Activated CD4-positive, CD25-positive, alpha-beta regulatory T cell (primary cell): ENCODE results near the gene OPCML.

Experiments used
- DNase-seq, 4 experiments: peaks; one replicate each; lab custom pipeline; 2025; lab: John Stamatoyannopoulos, UW

Gene OPCML

GRCh38 chr11:132655187-132655855 is 877.0 kb downstream of the OPCML start:
- DNase-seq = no peak

DNA sequence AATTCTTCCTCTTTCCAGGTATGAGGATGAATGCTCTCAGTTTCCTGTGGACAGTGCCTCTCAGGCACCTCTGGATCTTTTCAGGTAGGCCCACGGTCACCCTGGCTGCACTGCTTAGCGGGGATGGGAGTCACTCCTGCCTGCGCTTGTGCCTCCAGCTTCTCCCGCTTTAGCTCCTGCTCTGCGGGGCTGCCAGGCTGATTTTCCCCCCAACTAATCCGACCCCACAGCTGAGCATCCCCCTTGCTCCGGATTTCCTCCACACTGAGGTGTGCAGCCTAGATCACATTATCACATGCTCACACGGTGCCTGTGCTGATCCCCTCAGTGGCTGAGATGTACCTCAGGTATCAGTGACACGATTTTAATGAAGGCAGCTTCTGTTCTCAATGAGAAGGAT is 879.1 kb downstream of the OPCML start:
- no peak for DNase-seq

GRCh38 chr11:132650969-132651720 is 881.2 kb downstream of the OPCML start:
- DNase-seq = no peak

DNA sequence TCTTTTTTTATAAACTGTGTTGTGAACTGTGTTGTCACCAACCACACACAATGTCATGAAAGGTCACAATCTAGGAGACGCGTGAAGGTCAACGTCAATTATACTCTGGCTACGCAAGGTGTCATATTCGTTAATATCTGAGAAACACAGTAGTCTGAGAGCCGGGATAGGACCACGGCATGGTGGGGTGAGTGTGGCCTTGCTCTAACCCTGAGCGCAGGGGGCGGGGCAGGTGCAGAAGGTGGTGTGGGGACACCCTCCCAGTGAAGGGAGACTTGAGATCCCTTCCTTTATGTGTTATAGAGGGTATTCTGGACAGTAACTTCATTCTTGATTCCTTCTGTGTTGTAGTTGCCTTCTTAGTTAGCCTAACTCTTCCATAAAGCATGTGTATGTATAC is 883.0 kb downstream of the OPCML start:
- DNase-seq = no peak

DNA sequence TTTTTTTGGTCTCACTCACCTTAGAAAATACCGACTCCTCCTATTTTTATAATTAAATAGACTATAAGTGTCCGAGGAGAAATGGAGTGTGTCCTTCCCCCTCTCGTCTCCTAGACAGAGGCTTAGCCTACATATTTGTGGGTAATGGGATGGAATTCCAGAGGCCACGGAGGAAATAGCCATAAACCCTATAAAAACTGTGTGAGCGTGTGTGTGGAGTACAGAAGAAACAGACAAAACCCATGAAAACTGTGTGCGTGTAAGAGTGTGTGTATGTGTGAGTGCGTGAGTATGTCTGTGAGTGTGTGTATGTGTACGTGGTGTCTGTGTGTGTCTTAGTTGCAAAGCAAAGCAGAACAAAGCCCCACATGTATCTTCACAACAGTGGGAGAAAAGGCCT is 883.5 kb downstream of the OPCML start:
- no peak for DNase-seq

GRCh38 chr11:132646890-132647289 is 885.4 kb downstream of the OPCML start:
- no peak for DNase-seq

DNA sequence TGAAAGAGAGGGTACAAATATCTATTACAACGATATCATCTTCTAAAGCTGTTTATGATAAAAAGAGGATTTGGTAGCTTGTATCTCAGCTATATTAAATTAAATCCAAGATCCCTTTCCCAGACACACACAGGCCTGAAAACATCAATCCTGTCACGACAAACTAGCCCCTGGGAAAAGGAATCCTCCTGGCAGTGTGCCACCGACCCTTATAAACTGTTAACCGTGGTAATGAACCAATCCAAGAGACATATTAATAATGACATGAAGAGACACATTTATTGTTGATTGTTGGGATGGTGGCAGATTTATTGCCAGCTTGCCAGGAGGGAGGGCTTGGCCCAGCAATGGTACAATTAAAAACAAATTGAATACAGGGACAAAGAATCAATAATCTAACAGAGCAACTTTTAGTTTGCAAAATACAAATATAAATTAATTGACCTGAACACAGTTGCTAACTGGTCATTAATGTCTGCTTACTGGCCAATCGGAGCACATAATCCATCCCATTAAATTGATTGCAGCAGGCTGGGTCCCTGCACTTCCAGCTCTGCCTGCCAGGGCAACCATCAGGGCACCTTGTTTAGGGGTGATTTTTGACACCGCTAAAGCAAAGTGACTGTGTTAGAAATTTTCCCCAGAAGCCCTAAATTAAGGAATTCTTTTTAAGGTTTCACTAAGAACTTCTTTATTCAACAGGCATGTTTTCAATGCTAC is 887.6 kb downstream of the OPCML start:
- DNase-seq = no peak

DNA sequence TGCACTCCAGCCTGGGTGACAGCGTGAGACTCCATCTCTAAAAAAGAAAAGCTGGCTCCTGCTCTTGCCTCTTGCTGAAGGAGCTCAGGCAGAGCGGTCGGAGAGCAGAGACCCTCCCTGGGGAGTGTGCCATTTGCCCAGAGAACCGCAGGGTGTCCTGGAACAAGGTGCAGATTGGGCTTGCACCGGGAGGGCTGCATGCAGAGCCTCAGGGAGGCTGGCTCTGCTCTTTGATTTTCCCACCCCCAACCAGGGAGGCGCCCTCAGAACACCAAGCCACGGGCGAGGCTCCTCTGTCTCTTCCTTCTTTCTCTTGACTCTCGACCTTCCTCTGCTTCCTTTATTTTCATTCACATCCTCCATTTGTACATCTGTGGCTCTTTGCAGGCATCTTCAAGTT is 889.1 kb downstream of the OPCML start:
- no peak for DNase-seq

DNA sequence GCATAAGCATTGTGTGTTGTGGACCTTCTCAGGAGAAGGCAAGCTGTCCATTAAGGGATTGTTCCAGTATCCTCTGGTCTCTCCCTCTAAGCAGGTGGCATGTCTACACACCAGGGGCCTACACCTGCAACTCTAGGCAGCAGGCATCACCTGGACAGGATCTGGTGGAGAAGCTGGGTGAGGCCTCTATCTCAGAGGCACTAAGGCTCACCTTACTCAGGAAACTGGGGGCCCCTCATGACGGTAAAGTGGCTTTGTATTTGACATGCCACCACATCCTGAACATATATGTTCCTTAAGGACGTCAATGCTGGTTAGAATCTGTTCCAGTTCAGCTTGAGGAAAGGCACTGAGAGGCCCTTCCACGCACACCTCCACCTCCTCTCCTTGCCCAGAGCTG is 891.3 kb downstream of the OPCML start:
- no peak for DNase-seq

DNA sequence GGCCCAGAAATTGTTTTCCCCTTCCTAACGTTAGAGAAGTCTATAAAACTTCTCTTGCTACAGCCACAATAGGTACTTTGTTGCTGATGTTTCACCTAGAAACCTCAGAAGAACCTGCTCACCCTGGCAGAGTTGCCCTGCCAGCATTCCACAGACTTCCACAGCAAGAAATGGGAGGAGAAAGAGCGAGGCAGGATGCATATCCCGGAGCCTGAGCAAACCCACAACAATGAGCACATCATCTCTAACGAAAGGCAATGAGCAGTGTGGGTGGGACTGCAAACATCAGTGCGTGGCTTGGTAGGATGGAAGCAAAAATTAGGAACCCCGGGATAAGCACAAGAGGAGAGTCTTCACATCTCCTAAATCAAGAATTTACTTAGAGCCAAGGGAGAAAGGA is 892.3 kb downstream of the OPCML start:
- no peak for DNase-seq

DNA sequence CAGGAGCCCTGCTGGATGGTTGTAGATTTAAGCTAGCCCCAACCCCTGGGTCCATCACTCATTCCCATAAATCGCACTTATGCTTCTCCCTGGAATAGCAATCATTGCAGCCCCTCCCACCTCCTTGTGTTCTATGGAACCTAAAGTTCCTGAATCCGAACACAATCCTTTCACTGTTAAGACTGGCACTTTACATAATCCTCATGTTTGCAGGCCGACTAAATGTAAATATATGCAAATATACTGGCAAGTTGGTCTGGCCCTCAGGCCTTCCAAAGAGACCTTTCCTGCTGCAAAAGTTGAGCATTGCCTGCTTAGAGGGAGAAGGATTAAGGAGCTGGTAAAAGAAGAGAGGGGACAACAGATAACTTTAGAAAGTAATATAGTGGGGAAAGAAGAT is 892.9 kb downstream of the OPCML start:
- DNase-seq = no peak

DNA sequence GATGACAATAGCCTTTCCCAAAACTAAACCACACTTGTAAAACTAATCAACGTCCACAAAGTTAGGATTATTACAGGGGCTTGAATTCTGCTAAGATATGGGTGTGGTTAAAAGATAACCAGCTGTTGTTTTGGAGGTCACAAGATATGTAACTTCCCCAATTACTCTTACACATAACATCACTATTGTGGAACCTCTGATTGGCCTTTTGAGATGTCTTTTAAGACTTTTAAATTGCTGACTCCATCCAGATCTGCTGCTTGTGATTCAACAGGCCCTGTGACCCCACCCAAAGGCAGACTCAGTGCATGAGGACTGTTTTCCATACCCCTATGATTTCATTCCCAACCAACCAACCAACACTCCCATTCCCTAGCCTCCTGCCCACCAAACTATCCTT is 893.9 kb downstream of the OPCML start:
- DNase-seq = no peak

DNA sequence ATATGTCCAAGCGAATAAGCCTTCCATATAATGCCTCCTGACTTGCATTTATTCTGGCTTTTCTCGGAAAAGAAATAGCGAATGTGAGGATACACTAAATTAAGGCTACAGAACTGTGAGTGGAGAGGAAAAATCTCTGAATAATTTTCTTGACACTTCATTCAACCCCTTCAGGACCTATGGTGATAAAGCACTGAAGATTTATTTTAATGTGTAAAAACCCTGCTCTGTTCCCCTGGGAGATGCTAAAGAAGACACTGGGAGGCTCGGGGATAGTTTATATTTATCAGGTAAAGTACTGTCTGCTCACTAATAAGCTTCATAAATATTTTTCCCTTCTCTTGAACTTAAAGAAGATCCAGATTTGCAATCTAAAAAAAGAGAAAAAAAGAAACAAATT is 895.8 kb downstream of the OPCML start:
- DNase-seq = no peak

- DNase-seq = no peak
These were observed 899.6 kb downstream of the OPCML start for GRCh38 chr11:132632641-132633124.

GRCh38 chr11:132631989-132632388 is 900.3 kb downstream of the OPCML start:
- no peak for DNase-seq

DNA sequence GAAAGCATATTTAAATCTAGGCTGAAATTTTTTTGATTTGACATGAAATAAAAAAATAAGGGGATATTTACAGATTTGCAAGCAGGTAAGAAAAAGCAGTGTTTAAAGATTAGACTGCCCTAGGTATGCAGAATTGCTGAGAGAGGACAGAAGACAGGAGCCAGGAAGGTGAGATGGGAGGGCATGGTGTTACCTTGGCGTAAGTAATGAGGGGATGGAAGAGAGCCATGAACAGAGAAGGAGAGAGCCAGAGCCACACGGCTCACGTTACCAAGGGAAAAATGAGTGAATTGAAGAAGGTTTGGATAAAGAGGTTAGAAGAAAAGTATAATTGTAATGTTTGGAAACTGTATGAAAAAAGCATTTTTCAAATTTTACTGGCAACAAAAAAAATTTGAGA is 904.3 kb downstream of the OPCML start:
- DNase-seq = no peak

GRCh38 chr11:132626446-132626845 is 905.9 kb downstream of the OPCML start:
- no peak for DNase-seq

DNA sequence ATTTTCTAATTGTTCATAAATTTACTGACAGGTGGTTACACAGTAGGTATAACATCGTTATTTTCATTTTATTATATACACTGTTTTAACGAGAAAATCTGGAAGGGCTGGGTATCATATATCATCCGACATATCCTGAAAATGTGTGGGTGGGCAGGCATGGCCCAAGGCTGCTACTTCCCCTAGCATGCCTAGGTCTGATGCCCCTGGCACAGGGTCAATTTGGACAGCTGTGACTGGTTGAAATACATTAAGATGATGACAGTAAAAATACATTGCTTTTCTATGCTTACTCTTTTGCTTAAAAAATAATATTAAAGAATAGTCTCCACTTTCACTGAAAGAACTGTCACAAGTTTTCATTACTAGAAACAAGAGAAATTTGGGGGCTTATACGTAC is 908.8 kb downstream of the OPCML start:
- no peak for DNase-seq

DNA sequence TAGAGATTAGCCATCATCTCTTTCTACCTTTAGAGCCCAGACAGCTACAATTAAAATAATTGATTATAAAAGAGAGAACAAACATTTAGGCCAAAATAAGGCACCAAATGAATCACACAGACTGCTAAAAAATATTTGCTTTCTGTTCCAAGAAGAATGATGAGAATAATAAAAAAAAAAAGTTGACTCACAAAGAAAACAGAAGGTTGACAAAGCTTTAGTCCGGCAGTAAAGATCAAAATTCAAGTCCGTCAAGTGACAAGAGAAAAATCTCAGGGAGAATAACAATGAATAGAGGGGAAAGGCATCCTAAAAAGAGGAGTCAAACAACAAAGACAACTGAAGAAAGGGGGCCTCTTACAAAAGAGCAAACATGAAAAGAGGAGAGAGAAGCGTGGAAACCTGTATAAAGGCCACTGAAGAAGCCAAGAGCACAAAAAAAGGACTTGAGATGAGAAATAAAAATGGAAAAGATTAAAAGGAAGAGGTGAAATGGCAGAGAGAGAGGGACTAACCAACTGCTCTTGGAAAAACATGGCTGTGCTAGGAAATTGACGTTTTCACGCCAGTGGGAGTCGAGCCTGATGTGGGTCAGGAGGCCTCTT is 910.2 kb downstream of the OPCML start:
- DNase-seq = no peak

- no peak for DNase-seq
These were observed 911.9 kb downstream of the OPCML start for GRCh38 chr11:132620423-132620822.

DNA sequence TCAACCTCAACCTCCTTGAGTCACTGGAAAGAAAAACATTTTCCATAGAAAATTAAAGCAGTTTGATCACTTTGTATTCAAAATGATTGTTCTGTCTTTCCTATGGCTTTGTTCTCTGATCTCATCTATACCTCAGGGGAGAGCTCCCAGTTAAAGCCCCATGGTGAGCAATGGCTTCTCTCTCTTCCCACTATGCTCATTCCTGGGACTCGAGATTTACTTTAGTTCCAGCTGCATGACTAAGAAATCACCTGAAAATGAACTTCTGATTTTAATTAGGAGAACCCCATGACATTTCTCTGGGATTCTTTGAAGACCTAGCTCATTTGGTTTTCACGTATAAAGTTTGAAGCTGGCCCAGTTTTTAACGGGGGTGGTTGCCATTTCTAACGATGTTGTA is 921.5 kb downstream of the OPCML start:
- DNase-seq = no peak

GRCh38 chr11:132610216-132610615 is 922.1 kb downstream of the OPCML start:
- no peak for DNase-seq

DNA sequence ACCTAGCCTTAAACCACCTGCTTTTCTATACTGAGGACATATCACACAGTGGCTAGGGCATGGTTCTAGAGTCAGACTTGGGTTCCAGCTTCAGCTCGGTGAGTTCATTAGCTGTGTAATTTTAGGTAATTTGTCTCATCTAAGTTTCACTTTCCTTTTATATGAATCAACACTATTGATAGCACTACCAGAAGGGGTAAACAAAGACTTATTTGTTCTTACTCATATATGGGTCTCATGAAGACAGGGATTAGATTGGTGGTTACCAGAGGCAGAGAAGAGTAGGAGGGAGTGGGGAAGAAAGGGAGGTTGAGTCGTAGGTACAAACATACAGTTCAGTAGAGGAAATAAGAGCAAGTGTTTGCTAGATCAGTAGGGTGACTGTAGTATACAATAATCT is 924.7 kb downstream of the OPCML start:
- DNase-seq = no peak
